Urothelium cell line (cell line): ENCODE data around the gene PBX1.
"Not testable (repeated sequence)": the region's sequence is repeated elsewhere in the genome, so short reads cannot be mapped to it uniquely, and the experiment has no call there.

Experiments used
- DNase-seq: peaks from one replicate; pipeline ENCODE4 v3.0.0; 2011; ENCODE audit warnings: low spot score, mixed read lengths
- FAIRE-seq: peaks from 2 replicates; lab custom pipeline; 2011; peaks lifted over from hg19 to GRCh38; lab: Jason Lieb, UNC

The PBX1 gene

DNA sequence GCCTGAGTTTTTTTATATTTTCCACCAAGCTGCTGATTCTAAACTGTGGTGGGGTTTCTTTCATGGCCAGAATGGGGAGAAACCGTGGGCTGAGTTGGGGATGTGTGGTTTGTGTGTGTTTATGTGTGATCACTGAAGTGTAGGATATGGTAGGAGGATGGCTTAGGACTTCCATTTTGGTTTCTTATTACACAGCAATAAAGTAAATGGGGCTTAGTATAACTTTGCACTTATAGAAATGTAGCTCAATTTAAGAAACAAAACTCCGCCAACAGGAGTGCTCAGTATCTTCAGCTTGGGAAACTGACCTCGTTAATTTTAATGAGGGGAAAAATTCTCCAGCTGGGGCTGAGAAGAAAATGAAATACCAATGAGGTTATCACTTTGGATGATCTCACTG lies 77.8 kb downstream of the PBX1 start:
- DNase-seq (no peak), FAIRE-seq (no peak)

- FAIRE-seq, result peak; percentile 42
- peak; percentile 78 for DNase-seq
Observed at GRCh38 chr1:164637461-164638375, 78.7 kb downstream of the PBX1 start.

DNA sequence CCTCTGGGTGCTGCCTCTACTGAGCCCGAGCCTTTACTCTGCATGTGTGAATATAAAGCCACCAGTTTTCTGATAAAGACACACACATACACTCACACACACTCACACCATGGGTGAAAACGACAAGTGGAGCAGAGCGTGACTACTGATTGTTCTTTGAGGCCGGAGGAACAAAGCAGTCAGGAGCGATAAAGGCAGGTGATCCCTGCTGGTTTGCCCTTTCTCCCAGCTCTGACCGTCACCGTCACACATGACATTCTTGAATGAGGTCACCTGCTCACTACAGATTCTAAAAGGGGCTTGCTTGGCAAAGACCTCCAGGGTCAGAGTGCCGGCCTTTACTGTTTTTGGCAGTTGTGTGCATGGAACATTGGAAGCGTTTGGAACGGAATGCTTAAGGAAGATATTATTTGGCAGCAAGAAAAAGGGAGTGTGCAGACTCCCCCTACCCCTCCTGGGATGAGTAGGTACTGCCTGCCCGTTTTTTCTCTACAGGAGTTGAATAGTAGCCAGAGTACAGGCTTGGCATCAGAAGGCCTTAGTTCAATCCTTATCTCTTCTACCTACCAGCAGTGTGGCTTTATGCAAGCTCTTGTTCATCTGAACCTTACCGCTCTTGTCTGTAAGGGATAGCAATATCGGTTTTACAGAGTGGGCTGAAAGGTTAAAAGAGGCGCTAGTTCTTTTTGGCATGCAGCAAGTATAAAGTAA lies 79.7 kb downstream of the PBX1 start:
- FAIRE-seq (no peak), DNase-seq (no peak)

DNA sequence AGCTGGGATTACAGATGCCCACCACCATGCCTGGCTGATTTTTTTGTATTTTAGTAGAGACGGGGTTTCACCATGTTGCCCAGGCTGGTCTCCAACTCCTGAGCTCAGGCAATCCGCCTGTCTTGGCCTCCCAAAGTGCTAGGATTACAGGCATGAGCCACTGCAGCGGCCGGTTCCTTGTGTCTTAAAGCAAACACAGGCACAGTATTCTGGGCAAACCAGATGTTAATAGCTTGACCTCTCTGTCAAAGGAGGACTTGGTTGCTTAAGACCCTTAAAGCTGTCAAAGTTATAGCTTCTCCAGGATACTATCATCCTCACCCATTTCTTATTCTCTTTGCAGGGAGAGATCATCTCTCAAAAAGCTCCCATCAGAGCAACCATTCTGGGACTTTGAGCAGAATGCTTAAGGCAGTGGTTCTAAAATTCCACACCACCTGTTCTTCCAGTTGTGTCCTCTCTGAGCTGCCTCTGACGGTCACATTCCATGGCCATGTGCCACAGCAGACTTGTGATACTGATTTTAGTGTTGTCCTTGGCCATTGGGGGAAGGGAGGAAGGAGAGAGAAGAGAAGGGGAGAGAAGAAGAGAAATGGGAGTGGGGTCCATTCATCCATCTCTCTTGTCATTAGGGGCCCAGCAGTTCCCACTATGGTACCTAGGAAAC lies 81.8 kb downstream of the PBX1 start:
- FAIRE-seq (no peak), DNase-seq (no peak)

- FAIRE-seq (no peak), DNase-seq (no peak)
Observed at GRCh38 chr1:164641353-164641730, 82.4 kb downstream of the PBX1 start.

- FAIRE-seq (no peak), DNase-seq (no peak)
Observed at GRCh38 chr1:164643018-164643417, 84.0 kb downstream of the PBX1 start.

- FAIRE-seq (no peak), DNase-seq (no peak)
Observed at GRCh38 chr1:164644268-164644667, 85.3 kb downstream of the PBX1 start.

DNA sequence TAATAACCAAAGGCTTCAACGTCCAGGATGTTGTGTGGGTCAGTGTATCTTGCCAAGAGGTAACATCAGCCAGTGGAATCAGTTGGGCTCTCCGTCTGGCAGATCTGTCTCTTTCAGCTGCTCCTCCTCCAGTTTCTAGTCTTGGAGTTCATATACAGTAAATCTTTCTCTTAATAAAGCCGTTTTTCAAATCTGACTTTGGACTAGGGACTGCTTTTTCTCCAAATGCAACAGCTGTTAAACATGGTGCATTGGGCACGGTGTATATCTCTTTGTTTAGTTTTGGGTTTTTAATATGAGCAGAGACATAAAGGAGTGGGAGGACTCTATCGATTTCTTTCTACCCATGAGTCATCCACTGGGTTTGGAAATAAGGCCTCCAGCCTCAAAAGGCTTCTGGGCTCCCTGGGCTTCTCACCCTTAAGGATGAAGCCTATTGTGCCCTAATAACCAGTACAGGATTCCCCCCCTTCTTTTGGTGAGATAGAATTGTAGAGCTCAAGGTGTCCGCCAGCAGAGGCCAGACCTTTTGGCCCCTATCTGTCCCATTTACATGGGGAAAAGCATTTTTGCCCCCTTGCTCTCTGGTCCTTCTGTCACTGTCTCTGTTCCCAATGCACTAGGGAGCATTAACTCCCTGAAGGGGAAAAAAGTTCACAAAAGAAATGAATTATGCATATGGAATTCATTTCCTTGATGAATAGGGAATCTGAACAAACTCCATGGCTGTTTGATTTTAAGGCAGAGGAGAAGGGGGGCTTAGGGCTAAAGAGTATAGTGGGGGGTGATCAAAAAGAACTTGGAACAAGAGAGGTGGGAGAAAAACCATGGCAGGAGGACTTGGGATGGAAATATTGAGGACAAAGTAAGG lies 86.0 kb downstream of the PBX1 start:
- FAIRE-seq (no peak), DNase-seq (peak; percentile 44)

GRCh38 chr1:164645921-164646320 lies 86.9 kb downstream of the PBX1 start:
- no peak for FAIRE-seq
- no peak for DNase-seq

- no peak for FAIRE-seq
Observed at GRCh38 chr1:164647211-164647610, 88.2 kb downstream of the PBX1 start.

DNA sequence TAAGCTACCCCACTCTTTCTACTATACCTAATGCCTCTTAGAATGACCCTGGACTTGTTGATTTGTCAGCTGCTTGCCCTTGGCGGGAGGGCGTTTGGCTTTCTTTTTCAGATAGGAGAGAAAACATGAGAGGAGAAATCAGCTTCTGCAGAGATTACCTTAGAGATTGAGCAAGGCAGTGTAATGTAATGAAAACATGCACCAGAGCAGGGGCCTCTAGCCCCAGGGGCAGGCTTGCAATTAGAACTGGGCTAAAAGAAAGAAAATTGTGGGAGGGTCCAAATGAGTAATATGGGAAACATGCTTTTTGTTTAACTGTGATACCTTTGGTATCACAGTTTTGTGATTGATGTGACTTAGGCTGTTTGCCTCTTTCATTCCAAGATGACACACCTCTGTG lies 89.7 kb downstream of the PBX1 start:
- DNase-seq (no peak), FAIRE-seq (no peak)

More at GRCh38 chr1:164647211-164647610, 88.2 kb downstream of the PBX1 start:
- DNase-seq, result no peak

DNA sequence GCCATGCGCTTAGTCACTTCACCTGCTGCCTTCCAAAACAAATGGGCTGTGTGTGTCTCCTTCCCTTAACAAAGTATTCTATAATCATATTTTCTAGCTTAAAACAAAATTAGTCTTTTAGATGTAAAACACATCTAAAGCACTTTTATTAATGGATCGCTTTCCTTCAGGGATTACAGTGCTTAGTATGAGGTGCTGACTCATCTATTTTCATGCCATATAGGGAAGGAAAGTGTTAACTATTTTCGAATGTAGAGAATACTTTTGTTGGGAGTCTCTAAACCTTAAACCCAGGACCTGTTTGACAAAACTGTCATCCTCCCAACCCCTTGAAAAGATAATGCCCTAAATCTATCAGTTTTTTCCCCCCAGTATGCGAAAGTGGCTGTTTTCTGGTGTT lies 90.2 kb downstream of the PBX1 start:
- DNase-seq (no peak), FAIRE-seq (no peak)

- FAIRE-seq (no peak), DNase-seq (no peak)
Observed at GRCh38 chr1:164650531-164650930, 91.5 kb downstream of the PBX1 start.

DNA sequence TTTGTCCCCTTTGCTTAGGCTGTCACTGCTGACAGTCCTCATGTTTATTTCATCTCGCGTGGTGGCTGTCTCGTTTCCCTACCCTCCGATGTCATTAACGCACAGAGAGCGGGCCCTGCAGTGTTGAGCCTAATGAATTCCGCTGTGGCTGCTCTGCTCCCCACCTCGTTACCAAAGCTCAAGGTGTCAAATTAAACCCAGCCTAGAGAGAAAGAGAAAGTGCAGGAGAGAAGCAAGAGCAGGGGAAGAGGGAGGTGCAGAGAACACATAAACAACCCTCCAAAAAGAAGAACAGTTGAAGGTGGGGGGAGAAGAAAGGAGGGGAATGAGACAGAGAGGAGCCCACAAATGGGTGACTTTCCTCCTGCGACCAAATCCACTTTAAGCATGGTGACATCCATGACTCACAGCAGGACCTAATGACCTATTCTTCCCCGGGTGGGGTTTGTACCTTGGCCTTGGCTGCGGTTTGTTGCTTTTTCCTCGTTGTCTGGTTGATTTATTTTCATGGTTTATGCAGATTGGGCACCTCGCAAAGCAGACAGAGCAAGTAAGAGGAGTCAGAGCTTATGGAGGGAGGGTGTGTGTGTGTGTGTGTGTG lies 92.5 kb downstream of the PBX1 start:
- no peak for FAIRE-seq

GRCh38 chr1:164652969-164653368 lies 94.0 kb downstream of the PBX1 start:
- DNase-seq, FAIRE-seq: not testable (repeated sequence)

More for the DNA sequence above, 92.5 kb downstream of the PBX1 start:
- no peak for DNase-seq

DNA sequence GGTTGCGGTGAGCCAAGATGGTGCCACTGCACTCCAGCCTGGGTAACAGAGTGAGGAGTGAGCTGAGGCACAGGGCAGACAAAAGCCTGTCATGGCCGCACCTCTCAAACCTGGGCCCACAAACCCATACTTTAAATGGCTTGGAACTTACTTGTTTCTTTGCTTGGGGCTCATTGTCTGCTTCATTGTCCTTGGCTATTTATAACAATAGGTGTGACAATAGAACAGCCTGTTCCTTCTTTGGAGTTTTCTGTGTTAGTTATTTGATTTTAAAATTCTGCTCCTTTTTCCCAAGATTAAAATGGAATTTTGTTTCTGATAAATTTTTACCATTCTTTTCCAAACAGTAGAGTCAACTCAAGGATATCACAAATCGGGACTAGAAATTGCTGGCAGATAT lies 94.7 kb downstream of the PBX1 start:
- FAIRE-seq, result no peak
- DNase-seq, result no peak

DNA sequence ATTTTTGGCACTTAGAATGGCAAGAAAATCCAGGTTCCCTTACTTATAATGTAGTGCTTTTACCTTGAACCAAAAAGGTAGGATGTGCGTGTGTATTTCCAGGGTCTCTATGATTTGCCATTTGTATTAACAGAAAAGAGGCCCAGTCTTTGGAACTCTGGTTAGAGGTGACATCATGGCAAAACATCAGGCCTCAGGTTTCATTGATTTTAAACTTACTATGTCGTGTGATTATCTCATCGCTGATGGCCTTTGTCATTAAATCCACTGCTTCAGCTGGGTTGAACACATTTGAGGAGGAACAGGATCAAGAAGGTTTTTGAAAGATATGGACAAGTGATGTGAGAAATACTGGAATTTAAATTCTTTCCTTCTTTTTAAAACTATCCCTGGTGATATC lies 95.2 kb downstream of the PBX1 start:
- no peak for DNase-seq
- FAIRE-seq, result no peak

- FAIRE-seq (no peak), DNase-seq (no peak)
Observed at GRCh38 chr1:164658864-164659263, 99.9 kb downstream of the PBX1 start.

DNA sequence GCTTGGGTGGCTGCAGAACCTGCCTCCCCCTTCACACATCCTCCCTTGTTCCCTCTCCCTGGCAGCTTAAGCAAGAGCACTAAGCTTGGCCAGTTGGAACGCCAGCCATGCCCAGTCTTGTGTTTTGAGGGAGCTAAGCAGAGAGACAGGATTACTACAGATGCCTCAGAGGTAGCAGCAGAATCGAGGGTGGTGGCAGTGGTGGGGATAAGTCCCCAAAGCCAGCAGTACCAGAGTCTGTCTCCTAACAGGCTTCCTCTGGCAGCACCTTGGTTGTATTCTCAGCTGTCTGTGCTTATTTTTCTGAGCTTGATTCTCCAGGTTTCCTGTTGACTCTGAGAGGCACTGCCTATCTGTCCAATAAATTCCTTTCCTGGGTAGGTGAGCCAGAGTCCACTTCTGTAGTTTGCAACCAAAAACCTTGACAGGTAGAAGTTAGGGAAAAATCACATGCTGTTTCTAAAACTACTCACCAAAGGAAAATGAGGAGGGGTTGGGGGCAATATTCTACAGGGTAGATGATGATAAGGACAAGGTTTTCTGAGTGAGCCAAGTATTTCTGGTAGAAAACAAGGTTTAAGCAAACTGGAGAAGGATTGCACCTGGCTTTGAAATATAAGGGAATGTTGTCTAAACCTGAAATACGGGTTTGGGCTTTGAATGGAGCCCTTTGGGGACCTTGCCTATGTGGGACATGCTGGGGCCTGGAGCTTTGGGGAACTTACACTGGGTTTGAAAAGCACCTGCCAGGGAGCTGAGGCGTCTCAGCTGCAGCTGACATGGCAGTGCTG lies 100.8 kb downstream of the PBX1 start:
- DNase-seq (no peak), FAIRE-seq (no peak)
